IMR-90 (cell line): Measurements from ENCODE around the gene ZC3H7B. TPM values are rescaled to one million over a fixed set of nuclear protein-coding genes. Genes with fewer than 3 reads are reported as not detected.

Experiments
- ATAC-seq: fragments of 200-7000 bp; cut with Tn5 transposase; 2 replicates; pipeline ENCODE4 v1.9.1; 2020; ENCODE audit warnings: low read depth, mild to moderate bottlenecking, moderate library complexity
- BruUV-seq: library from RNA; stranded (reverse); fragments of 400-500 nt; replicated peaks from 2 replicates; lab custom pipeline; 2021; lab: Mats Ljungman, UMichigan
- CTCF ChIA-PET: fragments of 300-600 bp; formaldehyde crosslinking; extraction: SDS; loops from one replicate; lab custom pipeline; 2021; ENCODE audit warnings: antibody characterized with exemption; lab: Yijun Ruan, JAX
- POLR2A ChIA-PET: fragments of 300-600 bp; sonication (Branson Sonifier 250); formaldehyde crosslinking; loops from one replicate; lab custom pipeline; 2022; ENCODE audit warnings: antibody characterized with exemption; ENCODE audit not compliant: unreplicated experiment; lab: Charles Lee
- DNase-seq: peaks from one replicate; pipeline ENCODE4 v3.0.0; 2013
- H2AFZ ChIP-seq: replicated peaks from 2 replicates; pipeline ENCODE3; 2013; ENCODE audit warnings: low read length, mild to moderate bottlenecking; ENCODE audit not compliant: poor library complexity
- H2AK5ac ChIP-seq: 2 replicates; pipeline ENCODE4 v1.6.1; 2013; ENCODE audit warnings: low read depth, low read length, inconsistent platforms
- H2AK9ac ChIP-seq: replicated peaks from 2 replicates; pipeline ENCODE3; 2013; ENCODE audit warnings: mild to moderate bottlenecking, low read depth, low read length, moderate library complexity; ENCODE audit not compliant: poor library complexity
- H2BK120ac ChIP-seq: 2 replicates; pipeline ENCODE4 v1.6.1; 2013; ENCODE audit warnings: low read depth, low read length, inconsistent platforms
- H2BK15ac ChIP-seq: 3 replicates; pipeline ENCODE4 v1.6.1; 2013; ENCODE audit warnings: low read depth, low read length, inconsistent platforms
- H2BK20ac ChIP-seq: 2 replicates; pipeline ENCODE4 v1.6.1; 2013; ENCODE audit warnings: low read depth, mild to moderate bottlenecking, inconsistent platforms, low read length, moderate library complexity
- H2BK5ac ChIP-seq: 2 replicates; pipeline ENCODE4 v1.6.1; 2013; ENCODE audit warnings: mild to moderate bottlenecking, low read depth, low read length, inconsistent platforms; ENCODE audit not compliant: poor library complexity, severe bottlenecking
- H3K14ac ChIP-seq: replicated peaks from 2 replicates; pipeline ENCODE4 v1.6.1; 2013; ENCODE audit warnings: low read depth, low read length, inconsistent platforms
- H3K18ac ChIP-seq: 2 replicates; pipeline ENCODE4 v1.6.1; 2013; ENCODE audit warnings: low read depth, low read length, control low read depth
- H3K23ac ChIP-seq: 2 replicates; pipeline ENCODE4 v1.6.1; 2013; ENCODE audit warnings: low read depth, low read length, inconsistent platforms
- H3K27ac ChIP-seq: 2 replicates; pipeline ENCODE4 v1.5.1; 2013; ENCODE audit warnings: mild to moderate bottlenecking, control low read depth, low read length; ENCODE audit not compliant: insufficient read depth
- H3K27me3 ChIP-seq: 2 replicates; pipeline ENCODE4 v1.6.1; 2013; ENCODE audit warnings: low read length; ENCODE audit not compliant: control insufficient read depth, insufficient read depth
- H3K36me3 ChIP-seq: 2 replicates; pipeline ENCODE4 v1.6.1; 2013; ENCODE audit warnings: low read length, mixed read lengths; ENCODE audit not compliant: control insufficient read depth, insufficient read depth
- H3K4ac ChIP-seq: 2 replicates; pipeline ENCODE4 v1.6.1; 2013; ENCODE audit warnings: low read depth, low read length, inconsistent platforms
- H3K4me1 ChIP-seq: 2 replicates; pipeline ENCODE4 v1.6.1; 2013; ENCODE audit warnings: low read length, mixed read lengths; ENCODE audit not compliant: control insufficient read depth, insufficient read depth
- H3K4me2 ChIP-seq: 2 replicates; pipeline ENCODE4 v1.6.1; 2013; ENCODE audit warnings: low read depth, mild to moderate bottlenecking, control low read depth, low read length, moderate library complexity
- H3K4me3 ChIP-seq: 2 replicates; pipeline ENCODE4 v1.5.1; 2013; ENCODE audit warnings: low read depth, mild to moderate bottlenecking, control low read depth, low read length, moderate library complexity; ENCODE audit not compliant: insufficient read depth
- H3K56ac ChIP-seq: 2 replicates; pipeline ENCODE4 v1.6.1; 2013; ENCODE audit warnings: low read length, inconsistent platforms; ENCODE audit not compliant: insufficient read depth; ENCODE audit errors: extremely low read depth
- H3K79me1 ChIP-seq, 2 experiments: 2 replicates each; pipeline ENCODE4 v1.6.1; 2013; ENCODE audit warnings: low read length in 2 of 2, inconsistent platforms in 1 of 2, low read depth in 1 of 2
- H3K9ac ChIP-seq: 2 replicates; pipeline ENCODE4 v1.6.1; 2013; ENCODE audit warnings: low read depth, low read length, control low read depth
- H3K9me1 ChIP-seq: 2 replicates; pipeline ENCODE4 v1.6.1; 2013; ENCODE audit warnings: low read length, inconsistent platforms; ENCODE audit not compliant: insufficient read depth
- H3K9me3 ChIP-seq: 2 replicates; pipeline ENCODE4 v1.6.1; 2013; ENCODE audit warnings: low read length; ENCODE audit not compliant: control insufficient read depth, insufficient read depth
- H4K20me1 ChIP-seq: 2 replicates; pipeline ENCODE4 v1.6.1; 2013; ENCODE audit warnings: low read length, inconsistent platforms; ENCODE audit not compliant: insufficient read depth
- H4K5ac ChIP-seq: 2 replicates; pipeline ENCODE4 v1.6.1; 2013; ENCODE audit warnings: mild to moderate bottlenecking, low read depth, low read length, control low read depth
- H4K8ac ChIP-seq, 2 experiments: 2 replicates each; pipeline ENCODE4 v1.6.1; 2013; ENCODE audit warnings: low read depth in 2 of 2, low read length in 2 of 2, control low read depth in 1 of 2, inconsistent platforms in 1 of 2
- H4K91ac ChIP-seq: 2 replicates; pipeline ENCODE4 v1.6.1; 2013; ENCODE audit warnings: low read depth, low read length, inconsistent platforms; ENCODE audit not compliant: insufficient read depth
- CEBPB ChIP-seq: IDR thresholded peaks from 2 replicates; pipeline ENCODE4 v1.6.1; 2012; ENCODE audit warnings: low read depth, low read length, improper control_type of control experiment
- NFE2L2 ChIP-seq: fragments of 150-350 bp; IDR thresholded peaks from 2 replicates; pipeline ENCODE4 v1.6.1; 2016; ENCODE audit warnings: low read depth, mild to moderate bottlenecking, low read length
- WGBS, 2 experiments: methylation state at CpG; one replicate each; pipeline versions ENCODE4 v1.1.5 to v1.1.7; 2013; ENCODE audit warnings: missing lambda C conversion rate in 2 of 2; ENCODE audit not compliant: insufficient read length in 1 of 2; ENCODE audit errors: extremely low coverage in 2 of 2; 5-methylcytosine and 5-hydroxymethylcytosine counted together
- dilution Hi-C: fragments of 300-500 bp; cut with HindIII; formaldehyde crosslinking; loops from one replicate; pipeline ENCODE4 v1.14.3; 2018; ENCODE audit warnings: low sequenced_read_pairs; ENCODE audit not compliant: unreplicated experiment
- in situ Hi-C: fragments of 300-500 bp; cut with MboI; formaldehyde crosslinking; loops from 3 replicates; pipeline ENCODE4 v1.14.3; 2019; ENCODE audit warnings: low sequenced_read_pairs, inconsistent platforms, mixed read lengths
- intact Hi-C: fragments of 100-400 bp; cut with micrococcal nuclease; formaldehyde crosslinking; loops from 2 replicates; pipeline ENCODE4 v1.10.0; 2022
- polyA plus RNA-seq, 3 experiments: library from polyadenylated mRNA; depleted of rRNA; stranded (reverse); fragments of >200 nt; gene quantifications; 2 replicates each; pipeline ENCODE4 v1.2.3, GENCODE V29; 2012; ENCODE audit warnings: low replicate concordance in 1 of 3
- total RNA-seq: library from RNA; depleted of rRNA; stranded (reverse); fragments of >200 nt; gene quantifications from 2 replicates; pipeline ENCODE4 v1.2.3, GENCODE V29; 2012

ZC3H7B gene
- total and polyA plus RNA-seq, 2 of the 4 experiments (the other 2 are of a cell fraction), result 37.6 to 72.3 TPM

GRCh38 chr22:41308544-41308947 lies 7.2 kb downstream of the ZC3H7B start:
- peaks cover 18 to 72% of the 10 kb centered on the region in 2 experiments for H3K79me1 ChIP-seq
- peak overlapping the region; percentile 79 for H2AK9ac ChIP-seq
- in situ Hi-C loops, result no loop called here
- ATAC-seq (peak; percentile 9), DNase-seq (no peak)
- dilution Hi-C loops, result no loop called here
- no peak overlapping the region for H3K18ac ChIP-seq
- H3K9ac ChIP-seq, result no peak overlapping the region
- no TSS peak for BruUV-seq
- no peak overlapping the region for H3K4me3 ChIP-seq
- H3K23ac ChIP-seq, result no peak overlapping the region
- H3K4me2 ChIP-seq, result no peak overlapping the region
- WGBS, 2 experiments, result 79% methylated on average over 5 of the region's 7 CpGs; no CpG with 5 or more reads in 1 of the 2 experiments
- H3K4me1 ChIP-seq, result peaks cover 23% of the 10 kb centered on the region
- H2AK5ac ChIP-seq, result 0 out of 2 replicates have a peak overlapping the region, but pooled peaks have one; percentile 28
- H2BK20ac ChIP-seq, result no peak overlapping the region
- no peak overlapping the region for H3K56ac ChIP-seq
- intact Hi-C loops, result no loop called here
- ChIA-PET POLR2A (no interaction called here), CTCF (no interaction called here)
- peak overlapping the region; percentile 63 for H2BK5ac ChIP-seq
- H3K9me3 ChIP-seq, result no peaks in the 10 kb centered on the region
- peak overlapping the region; percentile 51; the same call in 1 of the 2 replicates for H3K4ac ChIP-seq
- H3K27ac ChIP-seq, result peak overlapping the region; percentile 51
- peaks cover 23% of the 10 kb centered on the region for H3K36me3 ChIP-seq
- no peak overlapping the region; the same call in 2 of the 3 replicates for H2BK15ac ChIP-seq
- H2AFZ ChIP-seq, result no peak overlapping the region
- peak overlapping the region in 1 of 2 experiments; percentile 59; a peak in 1 of 4 replicates for H4K8ac ChIP-seq
- H4K91ac ChIP-seq, result no peak overlapping the region
- H3K9me1 ChIP-seq, result peaks cover 26% of the 10 kb centered on the region
- no peaks in the 10 kb centered on the region for H3K27me3 ChIP-seq
- no peak overlapping the region for H2BK120ac ChIP-seq
- TF ChIP-seq CEBPB, result peak; percentile 62
- TF ChIP-seq NFE2L2, result no peak
- 0 out of 2 replicates have a peak overlapping the region, but pooled peaks have one; percentile 12 for H4K5ac ChIP-seq
- peaks cover 78% of the 10 kb centered on the region for H4K20me1 ChIP-seq
- H3K14ac ChIP-seq, result no peak overlapping the region; the same call in 1 of the 2 replicates
